HG02610 (cell line): ENCODE measurements around the gene XPNPEP3.
"Not testable (repeated sequence)": the region's sequence is repeated elsewhere in the genome, so short reads cannot be mapped to it uniquely, and the experiment has no call there.

ENCODE experiments used
- ATAC-seq: cut with Tn5 transposase; IDR thresholded peaks from one replicate; pipeline ENCODE4 v1.9.1; 2021; ENCODE audit warnings: mild to moderate bottlenecking, moderate library complexity; ENCODE audit not compliant: unreplicated experiment

XPNPEP3 gene

GRCh38 chr22:40855979-40856512 is 902 bp upstream of the XPNPEP3 start:
- ATAC-seq = peak; percentile 23

- ATAC-seq = no peak
These were observed 434 bp downstream of the XPNPEP3 start for GRCh38 chr22:40857309-40857855.

DNA sequence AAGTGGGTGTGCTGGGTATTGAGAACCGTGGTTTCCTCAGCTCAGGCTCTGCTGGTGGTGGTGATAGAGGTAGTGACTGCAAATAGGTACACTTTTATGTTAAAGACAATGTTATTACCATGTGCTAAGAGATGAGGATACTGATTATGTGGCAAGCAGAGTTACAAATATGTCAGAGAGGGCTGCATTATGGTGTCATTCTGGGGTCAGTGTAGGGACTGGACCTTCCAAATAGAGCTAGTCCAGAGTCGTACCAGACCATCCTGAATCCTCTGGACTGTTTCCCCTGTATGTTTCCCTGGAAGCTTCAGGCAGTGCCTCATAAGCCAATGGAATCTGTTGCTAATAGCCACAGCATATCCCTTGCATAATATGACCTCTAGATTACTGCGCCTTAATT is 5.1 kb downstream of the XPNPEP3 start, which contains the start of gene DNAJB7:
Gene DNAJB7 (minus strand): TSS at position 101 of the 400 bp plus-strand sequence. CDS start 119 bp downstream, outside the sequence.
- no peak for ATAC-seq

DNA sequence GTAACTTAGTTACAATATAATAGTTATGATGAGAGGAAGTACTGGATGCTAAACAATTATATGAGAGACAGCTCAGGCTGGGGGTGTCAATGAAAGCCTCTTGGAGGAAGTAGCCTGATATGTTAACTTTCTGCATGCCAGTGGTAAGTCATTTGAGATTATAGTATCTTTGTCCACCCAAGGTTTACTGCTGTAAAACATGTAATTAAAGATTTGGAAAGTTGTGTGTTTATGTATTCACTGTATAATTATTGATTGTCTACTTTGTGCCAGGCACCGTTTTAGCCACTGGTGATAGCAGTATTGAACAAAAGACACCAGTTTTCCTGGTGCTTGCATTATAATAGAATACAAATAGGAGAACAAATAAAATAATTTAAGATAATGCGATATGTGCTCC is 5.6 kb downstream of the XPNPEP3 start:
- ATAC-seq = no peak

GRCh38 chr22:40867109-40867508 is 10.2 kb downstream of the XPNPEP3 start:
- no peak for ATAC-seq

DNA sequence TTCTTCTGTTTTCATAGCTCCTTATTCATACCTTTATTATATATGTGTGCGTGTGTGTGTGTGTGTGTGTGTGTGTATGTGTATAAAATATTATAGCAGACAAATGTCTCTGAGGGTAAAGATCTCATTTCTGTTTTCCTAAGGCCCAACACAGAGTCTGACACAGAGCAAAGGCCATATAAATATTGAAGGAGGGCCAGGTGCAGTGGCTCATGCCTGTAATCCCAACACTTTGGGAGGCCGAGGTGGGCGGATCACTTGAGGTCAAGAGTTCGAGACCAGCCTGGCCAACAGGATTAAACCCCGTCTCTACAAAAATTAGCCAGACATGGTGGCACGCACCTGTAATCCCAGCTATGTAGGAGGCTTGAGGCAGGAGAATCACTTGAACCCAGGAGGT is 11.4 kb downstream of the XPNPEP3 start:
- not testable (repeated sequence) for ATAC-seq

DNA sequence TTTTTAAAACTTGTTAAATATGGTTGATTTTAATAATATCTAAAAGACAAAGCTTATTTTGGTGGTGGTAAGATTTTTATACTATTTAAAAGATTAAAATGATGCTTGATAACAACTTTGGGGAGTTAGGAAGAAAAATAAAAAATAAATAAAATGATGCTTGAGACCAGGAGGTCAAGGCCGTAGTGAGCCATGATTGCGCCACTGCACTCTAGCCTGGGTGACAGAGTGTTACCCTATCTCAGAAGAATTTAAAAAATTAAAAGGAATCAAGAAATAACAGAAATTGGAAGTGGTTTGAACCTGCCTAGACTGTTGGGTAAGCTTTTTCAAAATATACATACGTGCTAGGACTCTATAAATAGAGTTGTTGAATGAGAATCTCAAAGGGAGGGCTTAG is 17.1 kb downstream of the XPNPEP3 start:
- ATAC-seq = no peak

- ATAC-seq = no peak
These were observed 18.2 kb downstream of the XPNPEP3 start for GRCh38 chr22:40875111-40875510.

GRCh38 chr22:40876907-40877306 is 20.0 kb downstream of the XPNPEP3 start:
- ATAC-seq = no peak

DNA sequence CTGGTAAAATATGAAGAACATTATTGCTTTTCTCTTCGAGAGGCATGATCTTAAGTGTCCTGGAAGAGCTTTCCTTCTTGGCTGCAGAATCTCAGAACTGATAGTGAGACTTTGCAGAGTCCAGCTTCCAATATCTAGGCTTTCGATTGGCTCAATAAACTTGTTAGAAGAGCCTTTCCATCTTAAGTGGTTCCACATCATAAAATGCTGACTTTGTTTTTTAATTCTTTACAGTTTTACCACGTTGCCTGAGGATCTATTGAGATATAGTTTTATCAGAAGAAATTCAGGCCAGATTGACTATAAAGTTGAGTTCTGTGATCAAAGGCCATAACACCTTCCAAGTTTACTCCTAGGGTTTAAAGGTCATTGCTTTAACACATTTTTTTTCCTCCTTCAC is 20.5 kb downstream of the XPNPEP3 start:
- no peak for ATAC-seq

DNA sequence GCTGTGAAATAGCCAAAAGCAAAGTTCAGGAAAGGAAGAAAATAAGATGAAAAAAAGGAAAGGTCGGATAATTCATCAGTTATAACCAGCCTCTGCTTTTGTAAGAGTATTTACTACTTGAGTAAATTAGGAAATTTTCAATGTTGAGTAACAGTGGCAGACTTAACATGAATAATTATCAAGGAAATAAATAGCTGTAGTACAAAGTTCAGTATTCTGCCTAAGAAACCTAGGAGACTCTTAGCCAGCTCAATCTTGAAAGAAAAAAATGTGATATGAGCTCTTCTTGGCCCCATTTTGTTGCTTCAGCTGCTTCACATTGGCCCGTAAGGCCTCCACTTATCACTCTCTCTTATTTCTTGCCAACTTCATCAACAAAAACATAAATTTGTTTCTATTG is 22.0 kb downstream of the XPNPEP3 start:
- no peak for ATAC-seq

DNA sequence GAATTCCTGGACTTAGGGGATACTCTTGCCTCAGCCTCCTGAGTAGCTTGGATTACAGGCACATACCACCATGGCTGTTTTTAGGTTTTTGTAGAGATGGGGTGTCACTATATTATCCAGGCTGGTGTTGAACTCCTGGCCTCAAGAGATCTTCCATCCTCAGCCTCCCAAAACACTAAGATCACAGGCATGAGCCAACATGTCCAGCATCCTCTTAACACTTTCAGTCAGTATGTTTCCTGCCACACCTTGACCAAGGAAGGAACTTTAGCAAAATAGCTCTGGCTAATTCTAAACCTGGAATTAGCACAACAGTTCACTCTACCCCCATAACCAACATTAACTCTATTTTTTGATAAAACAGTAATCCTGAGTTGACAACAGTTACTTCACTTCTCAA is 32.2 kb downstream of the XPNPEP3 start:
- no peak for ATAC-seq

- ATAC-seq = no peak
These were observed 33.9 kb downstream of the XPNPEP3 start for GRCh38 chr22:40890881-40891280.

DNA sequence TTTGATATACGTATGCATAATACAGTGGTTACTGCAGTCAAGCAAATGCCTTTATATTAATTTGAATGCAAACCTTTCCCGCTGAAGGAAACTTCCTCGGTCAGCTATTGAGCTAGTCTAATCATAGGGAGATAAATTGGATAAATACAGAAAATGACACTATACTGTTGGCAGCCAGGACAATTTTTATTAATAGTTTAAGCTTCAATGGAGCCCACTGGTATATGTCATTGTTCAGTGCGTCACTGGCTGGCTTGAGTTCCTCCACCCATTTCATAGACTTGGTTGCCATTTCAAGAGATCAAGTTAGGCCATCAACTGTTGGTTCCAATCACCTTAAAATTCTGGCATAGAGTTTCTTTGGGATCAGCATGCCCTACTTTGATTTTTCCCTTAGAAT is 37.5 kb downstream of the XPNPEP3 start:
- ATAC-seq = no peak

DNA sequence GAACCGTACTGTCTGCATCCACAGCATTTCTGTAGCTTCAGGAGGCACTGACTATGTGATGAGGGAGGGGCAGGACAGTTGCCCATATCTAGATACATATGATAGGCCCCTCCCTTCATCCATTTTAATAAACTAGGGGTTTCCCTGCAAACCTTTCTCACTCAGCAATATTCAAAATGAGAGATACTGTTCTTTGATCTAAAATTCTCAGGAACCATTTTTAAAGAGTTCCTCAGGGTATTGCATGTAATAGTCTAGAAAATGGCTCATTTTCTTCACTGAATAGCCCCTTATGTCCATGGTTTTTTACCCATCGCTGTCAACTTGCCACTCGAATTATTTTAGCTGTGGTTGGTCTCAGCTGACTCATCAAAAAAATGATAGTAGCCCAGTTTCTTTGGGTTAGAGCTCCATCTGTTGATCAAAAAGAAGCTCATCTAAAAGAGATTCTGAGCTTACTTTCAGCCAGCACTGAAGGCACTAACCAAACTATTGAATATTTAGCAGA is 42.0 kb downstream of the XPNPEP3 start:
- peak; percentile 46 for ATAC-seq

DNA sequence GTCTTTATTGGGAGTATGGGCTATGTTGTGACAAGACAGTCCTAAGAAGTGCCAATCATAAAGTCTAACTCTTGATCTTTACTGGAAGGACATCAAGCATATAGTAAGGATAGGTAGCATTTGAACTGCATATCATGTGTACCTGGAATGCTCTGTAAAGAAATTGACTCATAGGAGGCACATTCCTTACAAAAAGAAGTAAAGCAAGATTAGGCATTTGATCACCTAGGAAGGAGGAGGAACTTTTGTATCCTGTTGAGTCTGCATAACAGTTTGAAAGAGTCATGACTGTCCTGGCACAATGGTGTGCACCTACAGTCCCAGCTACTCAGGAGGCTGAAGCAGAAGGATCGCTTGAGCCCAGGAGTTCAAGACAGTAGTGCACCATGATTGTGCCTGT is 47.2 kb downstream of the XPNPEP3 start:
- ATAC-seq = no peak

DNA sequence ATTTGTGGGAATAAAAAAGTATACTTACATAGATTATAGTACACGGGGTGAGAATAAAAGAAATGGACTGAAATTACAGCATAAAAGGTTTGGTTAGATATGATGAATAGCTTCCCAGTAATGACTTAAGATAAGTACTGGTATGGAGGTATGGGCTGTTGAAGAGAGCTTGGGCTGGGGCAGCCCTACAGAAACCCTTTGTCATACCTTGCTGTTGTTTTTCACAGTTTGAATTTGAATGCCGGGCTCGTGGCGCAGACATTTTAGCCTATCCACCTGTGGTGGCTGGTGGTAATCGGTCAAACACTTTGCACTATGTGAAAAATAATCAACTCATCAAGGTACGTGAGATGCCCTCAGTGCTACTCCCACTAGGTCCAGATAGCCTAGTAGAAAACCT is 51.9 kb downstream of the XPNPEP3 start:
- no peak for ATAC-seq

- ATAC-seq = no peak
These were observed 54.8 kb downstream of the XPNPEP3 start for GRCh38 chr22:40911772-40912171.

- ATAC-seq = not testable (repeated sequence)
These were observed 56.0 kb downstream of the XPNPEP3 start for GRCh38 chr22:40912987-40913386.

DNA sequence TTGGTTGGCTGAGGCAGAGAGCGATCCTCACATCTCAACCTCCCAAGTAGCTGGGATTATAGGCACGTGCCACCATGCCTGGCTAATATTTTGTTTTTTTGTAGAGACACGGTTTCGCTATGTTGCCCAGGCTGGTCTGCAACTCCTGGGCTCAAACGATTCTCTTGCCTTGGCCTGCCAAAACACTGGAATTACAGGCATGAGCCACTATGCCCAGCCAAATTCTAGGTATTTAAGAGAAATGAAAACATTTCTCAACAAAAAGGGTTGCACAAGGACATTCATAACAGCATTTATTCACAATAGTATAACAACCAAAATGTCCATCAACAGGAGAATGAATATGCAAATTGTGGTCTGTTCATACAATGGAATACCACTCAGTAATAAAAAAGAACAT is 62.5 kb downstream of the XPNPEP3 start:
- no peak for ATAC-seq

- no peak for ATAC-seq
These were observed 63.6 kb downstream of the XPNPEP3 start for GRCh38 chr22:40920526-40920925.

GRCh38 chr22:40922484-40923303 is 65.7 kb downstream of the XPNPEP3 start:
- no peak for ATAC-seq
